TTC549 (cell line): ENCODE results near the gene LEF1.

Experiments
- FAIRE-seq: peaks from 2 replicates; lab custom pipeline; 2012; peaks lifted over from hg19 to GRCh38; lab: Jason Lieb, UNC

The LEF1 gene

DNA sequence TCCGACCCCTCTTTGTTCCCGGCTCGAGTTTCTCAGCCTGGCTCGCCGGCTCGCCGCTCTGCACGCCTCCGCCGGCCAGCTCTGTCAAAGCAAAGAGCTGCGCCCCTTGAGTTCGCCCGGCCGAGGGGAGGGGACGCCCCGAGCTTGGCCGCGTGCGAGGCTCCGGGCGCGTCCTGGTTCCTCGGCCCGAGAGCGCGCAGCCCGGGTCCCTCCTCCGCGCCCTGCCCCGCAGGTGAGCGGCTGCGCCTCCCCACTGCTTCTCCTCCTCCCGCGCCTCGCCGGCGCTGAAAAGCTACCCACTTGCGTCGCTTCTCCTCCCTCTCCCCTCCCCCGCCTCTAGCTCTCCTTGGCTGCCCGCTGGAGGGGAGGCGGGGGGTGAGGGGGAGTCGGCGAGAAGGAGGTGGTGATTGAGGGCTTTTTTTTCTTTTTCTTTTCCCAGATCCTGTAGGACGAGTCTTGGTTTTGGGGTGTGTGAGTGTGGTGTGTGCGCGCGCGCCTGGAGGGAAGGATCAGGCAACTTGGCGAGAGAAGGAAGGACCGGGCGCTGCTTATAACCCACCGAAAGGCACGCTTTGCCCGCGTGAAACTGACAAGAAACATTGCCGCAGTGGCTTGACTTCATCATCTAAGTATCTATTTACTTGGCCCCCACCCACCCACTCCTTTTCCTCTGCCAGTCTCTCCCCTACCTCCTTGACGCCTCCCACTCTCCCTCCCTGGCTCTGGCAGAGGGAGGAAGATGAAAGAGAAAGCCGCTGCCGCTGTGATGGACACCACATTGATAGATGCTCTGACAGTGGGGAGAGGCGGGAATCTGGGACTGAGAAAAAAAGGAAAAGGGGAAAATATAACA is at the start of gene LEF1:
LEF1 (minus strand) TSS at position 262 of the 853 bp plus-strand sequence. CDS start 1,165 bp downstream, outside the sequence.
- no peak for FAIRE-seq

GRCh38 chr4:108216510-108216909 is 47.8 kb upstream of the LEF1 start:
- no peak for FAIRE-seq

GRCh38 chr4:108215055-108215454 is 46.3 kb upstream of the LEF1 start:
- no peak for FAIRE-seq

- no peak for FAIRE-seq
Observed at GRCh38 chr4:108213723-108214122, 45.0 kb upstream of the LEF1 start.

GRCh38 chr4:108213308-108213707 is 44.6 kb upstream of the LEF1 start:
- FAIRE-seq = no peak

GRCh38 chr4:108210989-108211835 is 42.5 kb upstream of the LEF1 start:
- no peak for FAIRE-seq

GRCh38 chr4:108209489-108209888 is 40.8 kb upstream of the LEF1 start:
- no peak for FAIRE-seq

DNA sequence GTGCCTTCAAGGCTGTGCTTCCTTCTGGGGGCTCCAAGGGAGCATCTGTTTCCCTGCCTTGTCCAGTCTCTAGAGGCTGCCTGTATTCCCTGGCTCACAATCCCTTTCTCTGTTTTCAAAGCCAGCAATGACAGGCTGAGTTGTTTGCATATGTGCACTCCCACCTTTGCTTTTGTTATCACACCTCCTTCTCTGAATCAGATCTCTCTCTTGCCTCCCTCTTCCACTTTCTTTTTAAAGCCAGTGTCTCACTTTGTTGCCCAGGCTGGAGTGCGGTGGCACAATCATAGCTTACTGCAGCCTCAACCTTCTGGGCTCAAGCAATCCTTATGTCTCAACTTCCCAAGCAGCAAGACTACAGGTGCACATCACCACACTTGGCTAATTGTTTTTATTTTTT is 37.1 kb upstream of the LEF1 start:
- no peak for FAIRE-seq

- FAIRE-seq = no peak
Observed at GRCh38 chr4:108204518-108204917, 35.8 kb upstream of the LEF1 start.

DNA sequence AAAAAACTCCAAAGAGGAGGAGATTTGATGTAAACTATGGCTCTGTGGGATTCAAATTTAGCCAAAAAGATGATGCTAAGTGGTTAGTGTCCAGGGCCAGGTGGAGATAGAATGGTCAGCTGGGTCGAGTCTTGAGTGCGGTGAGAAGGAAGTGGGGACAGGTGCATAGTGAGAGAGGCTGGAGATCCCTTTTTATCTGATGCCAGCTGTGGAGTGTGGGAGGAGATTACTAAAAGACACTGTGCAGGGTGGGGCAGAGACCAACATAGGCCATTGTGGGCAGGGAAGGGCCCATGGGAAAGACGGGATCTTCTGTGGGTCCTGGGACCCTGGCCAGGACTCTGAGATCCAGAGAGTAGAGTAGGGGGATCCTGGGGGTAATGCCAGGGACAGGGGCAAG is 34.6 kb upstream of the LEF1 start:
- FAIRE-seq = no peak

DNA sequence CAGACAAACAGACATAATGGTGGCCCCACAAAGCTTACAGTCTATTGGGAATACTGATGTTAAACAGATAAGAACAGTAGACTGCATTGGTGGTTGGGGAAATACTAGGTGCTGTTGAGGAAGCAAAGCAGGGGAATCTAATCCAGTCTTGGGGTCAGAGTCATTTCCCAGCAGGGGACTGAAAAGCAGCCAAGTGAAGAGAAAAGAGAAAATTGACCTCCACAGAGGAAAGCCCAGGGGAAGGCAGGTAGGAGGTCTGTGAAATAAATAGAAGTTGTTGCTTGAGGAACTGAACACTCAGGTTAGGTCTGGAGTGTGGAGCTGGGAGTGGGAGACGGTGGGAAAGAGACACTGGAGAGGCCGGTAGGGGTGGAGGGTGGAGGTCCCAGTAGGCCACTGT is 33.0 kb upstream of the LEF1 start:
- FAIRE-seq = no peak

- no peak for FAIRE-seq
Observed at GRCh38 chr4:108199881-108200280, 31.1 kb upstream of the LEF1 start.

GRCh38 chr4:108193886-108194672 is 25.3 kb upstream of the LEF1 start:
- no peak for FAIRE-seq

DNA sequence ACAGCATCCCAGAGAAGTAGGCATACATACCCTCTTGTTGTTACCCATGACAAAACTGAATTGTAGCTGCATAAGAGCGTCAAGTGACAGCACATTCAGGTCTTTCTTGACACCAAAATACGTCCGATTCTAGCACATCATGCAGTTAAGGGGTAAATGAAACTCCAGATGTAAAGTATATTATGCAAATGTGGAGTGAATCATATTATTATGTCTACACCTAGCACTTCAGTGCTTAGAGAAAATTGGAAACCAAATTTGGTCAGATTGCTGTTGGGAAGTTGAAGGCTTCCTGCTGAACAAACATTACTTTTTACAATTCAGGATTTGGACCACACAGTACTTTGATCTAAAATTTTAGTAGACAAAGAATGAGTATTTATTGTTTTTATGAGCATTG is 24.2 kb upstream of the LEF1 start:
- FAIRE-seq = no peak

GRCh38 chr4:108192056-108192455 is 23.3 kb upstream of the LEF1 start:
- FAIRE-seq = no peak

- FAIRE-seq = no peak
Observed at GRCh38 chr4:108191269-108191914, 22.7 kb upstream of the LEF1 start.

GRCh38 chr4:108188770-108189169 is 20.0 kb upstream of the LEF1 start:
- FAIRE-seq = no peak

GRCh38 chr4:108185252-108185651 is 16.5 kb upstream of the LEF1 start:
- FAIRE-seq = no peak

- no peak for FAIRE-seq
Observed at GRCh38 chr4:108184453-108185049, 15.8 kb upstream of the LEF1 start.

- no peak for FAIRE-seq
Observed at GRCh38 chr4:108181704-108182103, 13.0 kb upstream of the LEF1 start.

DNA sequence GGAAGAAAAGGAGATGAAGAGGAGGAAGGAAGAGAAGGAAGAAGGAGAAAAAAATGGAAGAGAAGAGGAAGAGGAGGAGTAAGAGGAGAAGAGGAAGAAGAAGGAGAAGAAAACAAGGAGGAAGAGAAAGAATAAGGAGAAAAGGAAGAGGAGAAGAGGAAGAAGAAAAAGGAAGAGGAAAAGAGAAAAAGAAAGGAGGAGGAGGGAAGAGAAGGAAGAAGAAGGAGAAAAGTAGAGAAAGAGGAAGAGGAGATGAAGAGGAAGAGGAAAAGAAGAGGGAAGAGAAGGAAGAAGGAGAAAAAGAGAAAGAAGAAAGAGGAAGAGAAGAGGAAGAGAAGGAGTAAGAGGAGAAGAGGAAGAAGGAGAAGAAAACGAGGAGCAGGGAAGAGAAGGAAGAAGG is 11.8 kb upstream of the LEF1 start:
- FAIRE-seq = no peak

- no peak for FAIRE-seq
Observed at GRCh38 chr4:108175966-108176365, 7.2 kb upstream of the LEF1 start.
